Right lobe of liver (tissue), 4 donors: ENCODE measurements around the gene ANKS1B.

Experiments used
- POLR2A ChIP-seq: fragments of 450-650 bp; IDR thresholded peaks from one replicate; pipeline ENCODE4 v1.6.1; 2017; ENCODE audit warnings: antibody characterized with exemption, mild to moderate bottlenecking
- TF ChIP-seq, protein P1 (sequence below), 4 donors: fragments of 200-600 bp in 3 of 4; fragments of 450-650 bp in 1 of 4; IDR thresholded peaks; one replicate each; pipeline versions ENCODE4 v1.5.1 to v1.8.0; 2016 to 2022; ENCODE audit warnings: antibody characterized with exemption in 4 of 4, mild to moderate bottlenecking in 2 of 4
- donor health status: DM: no; HTN: no; CAD: no.
- donor health status: DM: no; HTN: no; CAD: no.
- donor health status: DM: no; HTN: yes; CAD: no.

- TF ChIP-seq, protein P1, sequence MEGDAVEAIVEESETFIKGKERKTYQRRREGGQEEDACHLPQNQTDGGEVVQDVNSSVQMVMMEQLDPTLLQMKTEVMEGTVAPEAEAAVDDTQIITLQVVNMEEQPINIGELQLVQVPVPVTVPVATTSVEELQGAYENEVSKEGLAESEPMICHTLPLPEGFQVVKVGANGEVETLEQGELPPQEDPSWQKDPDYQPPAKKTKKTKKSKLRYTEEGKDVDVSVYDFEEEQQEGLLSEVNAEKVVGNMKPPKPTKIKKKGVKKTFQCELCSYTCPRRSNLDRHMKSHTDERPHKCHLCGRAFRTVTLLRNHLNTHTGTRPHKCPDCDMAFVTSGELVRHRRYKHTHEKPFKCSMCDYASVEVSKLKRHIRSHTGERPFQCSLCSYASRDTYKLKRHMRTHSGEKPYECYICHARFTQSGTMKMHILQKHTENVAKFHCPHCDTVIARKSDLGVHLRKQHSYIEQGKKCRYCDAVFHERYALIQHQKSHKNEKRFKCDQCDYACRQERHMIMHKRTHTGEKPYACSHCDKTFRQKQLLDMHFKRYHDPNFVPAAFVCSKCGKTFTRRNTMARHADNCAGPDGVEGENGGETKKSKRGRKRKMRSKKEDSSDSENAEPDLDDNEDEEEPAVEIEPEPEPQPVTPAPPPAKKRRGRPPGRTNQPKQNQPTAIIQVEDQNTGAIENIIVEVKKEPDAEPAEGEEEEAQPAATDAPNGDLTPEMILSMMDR (IDR thresholded peaks at IDR 0.05), result no peak
- TF ChIP-seq POLR2A, result no peak
Observed at GRCh38 chr12:98730412-98730811, 1254.3 kb downstream of the ANKS1B start.
